H9 (cell line): Measurements from ENCODE around the gene HOXA1. TPM values are rescaled to one million over a fixed set of nuclear protein-coding genes. Genes with fewer than 3 reads are reported as not detected.

Source experiments
- DNase-seq: peaks from one replicate; pipeline ENCODE4 v3.0.0-alpha.2; 2017
- H2AFZ ChIP-seq: one replicate; pipeline ENCODE4 v1.6.1; 2013; ENCODE audit warnings: mild to moderate bottlenecking, low read length, control low read depth, moderate library complexity
- H2AK5ac ChIP-seq: 2 replicates; pipeline ENCODE4 v1.6.1; 2013; ENCODE audit warnings: low read length, control low read depth, mixed read lengths; ENCODE audit not compliant: insufficient read length
- H2BK120ac ChIP-seq: one replicate; pipeline ENCODE4 v1.6.1; 2013; ENCODE audit warnings: low read depth, mild to moderate bottlenecking, low read length, control low read depth, inconsistent platforms; ENCODE audit not compliant: poor library complexity, severe bottlenecking
- H2BK12ac ChIP-seq: 2 replicates; pipeline ENCODE4 v1.6.1; 2013; ENCODE audit warnings: low read length, control low read depth, mixed read lengths, low read depth; ENCODE audit not compliant: insufficient read length
- H2BK15ac ChIP-seq: 2 replicates; pipeline ENCODE4 v1.6.1; 2013; ENCODE audit warnings: low read depth, low read length, control low read depth
- H2BK20ac ChIP-seq: one replicate; pipeline ENCODE4 v1.6.1; 2013; ENCODE audit warnings: low read depth, mild to moderate bottlenecking, low read length, control low read depth, inconsistent platforms; ENCODE audit not compliant: poor library complexity, severe bottlenecking
- H2BK5ac ChIP-seq: 2 replicates; pipeline ENCODE4 v1.6.1; 2013; ENCODE audit warnings: low read length, control low read depth, mixed read lengths; ENCODE audit not compliant: insufficient read length
- H3K14ac ChIP-seq: 2 replicates; pipeline ENCODE4 v1.6.1; 2013; ENCODE audit warnings: low read length, control low read depth; ENCODE audit not compliant: insufficient read depth
- H3K18ac ChIP-seq: 2 replicates; pipeline ENCODE4 v1.6.1; 2013; ENCODE audit warnings: low read depth, mild to moderate bottlenecking, mixed read lengths, low read length, control low read depth; ENCODE audit not compliant: insufficient read length
- H3K23ac ChIP-seq: 2 replicates; pipeline ENCODE4 v1.6.1; 2013; ENCODE audit warnings: low read length, control low read depth, mixed read lengths, low read depth; ENCODE audit not compliant: insufficient read length
- H3K23me2 ChIP-seq: 2 replicates; pipeline ENCODE4 v1.6.1; 2013; ENCODE audit warnings: low read depth, mild to moderate bottlenecking, mixed read lengths, low read length, control low read depth; ENCODE audit not compliant: insufficient read length, poor library complexity, severe bottlenecking
- H3K27ac ChIP-seq: 2 replicates; pipeline ENCODE4 v1.5.1; 2013; ENCODE audit warnings: low read length, control low read depth, mixed read lengths, low read depth; ENCODE audit not compliant: insufficient read length
- H3K27me3 ChIP-seq: 2 replicates; pipeline ENCODE4 v1.6.1; 2013; ENCODE audit warnings: low read length, control low read depth, inconsistent platforms; ENCODE audit not compliant: insufficient read depth
- H3K4ac ChIP-seq: 2 replicates; pipeline ENCODE4 v1.6.1; 2013; ENCODE audit warnings: low read depth, mild to moderate bottlenecking, control low read depth, inconsistent platforms, low read length, moderate library complexity
- H3K4me1 ChIP-seq: 2 replicates; pipeline ENCODE4 v1.6.1; 2013; ENCODE audit warnings: low read length, control low read depth, inconsistent platforms; ENCODE audit not compliant: insufficient read depth
- H3K4me2 ChIP-seq: 2 replicates; pipeline ENCODE4 v1.6.1; 2013; ENCODE audit warnings: low read length, control low read depth, mixed read lengths; ENCODE audit not compliant: insufficient read length, insufficient read depth
- H3K56ac ChIP-seq: 2 replicates; pipeline ENCODE4 v1.6.1; 2013; ENCODE audit warnings: low read depth, mild to moderate bottlenecking, mixed read lengths, low read length, control low read depth; ENCODE audit not compliant: insufficient read length
- H3K79me1 ChIP-seq: 2 replicates; pipeline ENCODE4 v1.6.1; 2013; ENCODE audit warnings: low read depth, mild to moderate bottlenecking, moderate library complexity, low read length, control low read depth, inconsistent platforms; ENCODE audit not compliant: insufficient read depth, poor library complexity, severe bottlenecking
- H3K79me2 ChIP-seq: 2 replicates; pipeline ENCODE4 v1.6.1; 2013; ENCODE audit warnings: low read length, control low read depth, inconsistent platforms; ENCODE audit not compliant: insufficient read depth
- H3K9ac ChIP-seq: 2 replicates; pipeline ENCODE4 v1.6.1; 2013; ENCODE audit warnings: low read length, control low read depth, mixed read lengths; ENCODE audit not compliant: insufficient read length; ENCODE audit errors: extremely low read depth
- H3K9me3 ChIP-seq: one replicate; pipeline ENCODE4 v1.6.1; 2013; ENCODE audit warnings: low read depth, low read length, inconsistent platforms; ENCODE audit not compliant: control insufficient read depth
- H3T11ph ChIP-seq: one replicate; pipeline ENCODE4 v1.6.1; 2013; ENCODE audit warnings: mild to moderate bottlenecking, low read length, control low read depth, inconsistent platforms
- H4K20me1 ChIP-seq: one replicate; pipeline ENCODE4 v1.6.1; 2013; ENCODE audit not compliant: control insufficient read depth, insufficient read length, insufficient read depth
- H4K5ac ChIP-seq: 2 replicates; pipeline ENCODE4 v1.6.1; 2013; ENCODE audit warnings: low read depth, mild to moderate bottlenecking, mixed read lengths, low read length, control low read depth; ENCODE audit not compliant: insufficient read length
- H4K8ac ChIP-seq: replicated peaks from 2 replicates; pipeline ENCODE4 v1.6.1; 2013; ENCODE audit warnings: low read length, control low read depth, mixed read lengths, low read depth; ENCODE audit not compliant: insufficient read length
- H4K91ac ChIP-seq: 2 replicates; pipeline ENCODE4 v1.6.1; 2013; ENCODE audit warnings: low read depth, mild to moderate bottlenecking, moderate library complexity, mixed read lengths, low read length, control low read depth; ENCODE audit not compliant: insufficient read length
- H3K27ac Mint-ChIP-seq, 3 experiments: 2 replicates in 2 of 3; 3 replicates in 1 of 3; pipeline ENCODE4 v1.8.0; 2020 to 2021; ENCODE audit warnings: mixed read lengths in 3 of 3, mild to moderate bottlenecking in 1 of 3, moderate library complexity in 1 of 3
- H3K27me3 Mint-ChIP-seq: 2 replicates; pipeline ENCODE4 v1.8.0; 2021; ENCODE audit warnings: low read depth, mild to moderate bottlenecking, moderate library complexity, mixed read lengths
- H3K36me3 Mint-ChIP-seq, 3 experiments: 2 replicates in 2 of 3; 3 replicates in 1 of 3; pipeline ENCODE4 v1.8.0; 2020 to 2021; ENCODE audit warnings: low read depth in 3 of 3, mixed read lengths in 3 of 3; ENCODE audit not compliant: insufficient read depth in 1 of 3
- H3K4me1 Mint-ChIP-seq, 2 experiments: 2 replicates each; pipeline ENCODE4 v1.8.0; 2020; ENCODE audit warnings: mixed read lengths in 2 of 2
- H3K4me3 Mint-ChIP-seq, 2 experiments: 2 replicates in 1 of 2; 3 replicates in 1 of 2; pipeline ENCODE4 v1.8.0; 2020 to 2021; ENCODE audit warnings: mild to moderate bottlenecking in 2 of 2, mixed read lengths in 2 of 2, moderate library complexity in 1 of 2
- H3K9me3 Mint-ChIP-seq, 2 experiments: 2 replicates in 1 of 2; 3 replicates in 1 of 2; pipeline ENCODE4 v1.8.0; 2020; ENCODE audit warnings: mild to moderate bottlenecking in 2 of 2, mixed read lengths in 2 of 2, moderate library complexity in 1 of 2
- CTCF ChIP-seq: fragments of 200-600 bp; sonication (generic); conservative IDR thresholded peaks from 3 replicates; pipeline ENCODE4 v1.8.0; 2021; ENCODE audit warnings: antibody characterized with exemption, mild to moderate bottlenecking
- WGBS: extraction: QIAGEN DNeasy Blood & Tissue Kit; methylation state at CpG from one replicate; pipeline ENCODE4 v1.1.7; 2013; ENCODE audit warnings: missing lambda C conversion rate, low lambda C conversion rate, mixed read lengths; ENCODE audit not compliant: insufficient read length; ENCODE audit errors: extremely low coverage; 5-methylcytosine and 5-hydroxymethylcytosine counted together
- total RNA-seq: library from RNA; stranded (reverse); gene quantifications from 2 replicates; pipeline ENCODE4 v1.2.1, GENCODE V29; 2021

Gene HOXA1
- total RNA-seq, 1 experiment from 2014 or later = not detected

DNA sequence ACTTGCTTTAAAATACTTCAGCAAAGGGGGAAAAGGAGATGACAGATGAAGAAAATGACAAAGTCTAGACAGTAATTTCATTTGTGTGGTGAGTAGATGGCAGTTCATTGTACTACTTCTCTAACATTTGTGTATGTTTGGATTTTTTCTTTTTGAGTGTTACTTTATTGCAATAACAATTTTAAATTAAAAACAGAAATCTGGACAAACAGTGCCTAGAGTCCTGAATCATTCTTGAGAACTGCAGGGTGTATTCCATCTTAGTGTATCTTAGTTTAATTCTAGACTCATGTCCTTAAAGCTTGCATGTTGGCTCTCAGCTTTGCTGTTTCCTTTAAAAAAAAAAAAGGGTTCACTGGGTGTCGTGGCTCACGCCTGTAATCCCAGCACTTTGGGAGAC is 31.1 kb downstream of the HOXA1 start:
- Histone ChIP-seq H2BK15ac (no peak overlapping the region), H3K23me2 (no peaks in the 10 kb centered on the region), H4K20me1 (no peaks in the 10 kb centered on the region), H3K4ac (no peak overlapping the region), H3K9me3 (no peaks in the 10 kb centered on the region), H2BK120ac (no peak overlapping the region), H3K4me2 (no peak overlapping the region), H3K9ac (no peak overlapping the region), H4K8ac (no peak overlapping the region), H2BK5ac (no peak overlapping the region), H3K18ac (no peak overlapping the region), H4K5ac (no peak overlapping the region), H4K91ac (no peak overlapping the region), H3T11ph (no peak overlapping the region), H3K14ac (no peak overlapping the region), H2AK5ac (no peak overlapping the region), H3K27ac (no peak overlapping the region), H2AFZ (no peak overlapping the region), H3K27me3 (no peaks in the 10 kb centered on the region), H3K79me2 (no peaks in the 10 kb centered on the region), H3K79me1 (no peaks in the 10 kb centered on the region), H2BK12ac (no peak overlapping the region), H3K23ac (no peak overlapping the region), H3K4me1 (no peaks in the 10 kb centered on the region), H2BK20ac (no peak overlapping the region), H3K56ac (no peak overlapping the region)
- Mint-ChIP-seq H3K36me3 (no peaks in the 10 kb centered on the region), H3K4me3 (no peak overlapping the region), H3K27ac (no peak overlapping the region), H3K4me1 (no peaks in the 10 kb centered on the region), H3K27me3 (peaks cover 15% of the 10 kb centered on the region), H3K9me3 (no peaks in the 10 kb centered on the region)
- no CpG with 5 or more reads among the region's 2 CpGs for WGBS
- DNase-seq = no peak
- no peak for TF ChIP-seq CTCF
